Renal cortex interstitium (tissue), 11 donors: ENCODE data around the gene TSPAN9. TPM values are rescaled to one million over a fixed set of nuclear protein-coding genes. Genes with fewer than 3 reads are reported as not detected.

Source experiments
- DNase-seq, 11 donors: peaks; one replicate each; pipeline ENCODE4 v3.0.0-alpha.2; 2013; ENCODE audit warnings: low read depth in 9 of 11, low spot score in 4 of 11; ENCODE audit errors: extremely low read depth in 1 of 11
- polyA plus RNA-seq, 3 donors: library from polyadenylated mRNA; unstranded; fragments of 120-200 nt; gene quantifications; one replicate each; pipeline ENCODE4 v1.2.1, GENCODE V29; 2013; ENCODE audit not compliant: insufficient read length in 3 of 3

Gene TSPAN9
- polyA plus RNA-seq, 3 donors, result 78.2 to 90.6 (median 83.2) TPM

- no peak for DNase-seq
These were observed 110.9 kb downstream of the TSPAN9 start for GRCh38 chr12:3187846-3188770.

GRCh38 chr12:3189282-3189681 lies 112.1 kb downstream of the TSPAN9 start:
- DNase-seq, result no peak

GRCh38 chr12:3190101-3190500 lies 112.9 kb downstream of the TSPAN9 start:
- DNase-seq, result no peak

- no peak for DNase-seq
These were observed 114.3 kb downstream of the TSPAN9 start for GRCh38 chr12:3191450-3191849.

- no peak for DNase-seq
These were observed 115.0 kb downstream of the TSPAN9 start for GRCh38 chr12:3192221-3192620.

GRCh38 chr12:3193131-3193530 lies 116.0 kb downstream of the TSPAN9 start:
- no peak for DNase-seq

- DNase-seq, result no peak
These were observed 116.6 kb downstream of the TSPAN9 start for GRCh38 chr12:3193755-3194154.

GRCh38 chr12:3195337-3195736 lies 118.2 kb downstream of the TSPAN9 start:
- DNase-seq, result no peak

- DNase-seq, result no peak
These were observed 118.8 kb downstream of the TSPAN9 start for GRCh38 chr12:3195859-3196483.

GRCh38 chr12:3196488-3196887 lies 119.3 kb downstream of the TSPAN9 start:
- DNase-seq, result no peak

GRCh38 chr12:3197131-3197818 lies 120.1 kb downstream of the TSPAN9 start:
- no peak for DNase-seq

GRCh38 chr12:3199551-3200031 lies 122.4 kb downstream of the TSPAN9 start:
- DNase-seq, result peak in 8 of 11 donors; percentile 32 to 61 (median 46)

- peak in 10 of 11 donors; percentile 48 to 77 (median 67) for DNase-seq
These were observed 122.9 kb downstream of the TSPAN9 start for GRCh38 chr12:3200032-3200617.

GRCh38 chr12:3200814-3201233 lies 123.6 kb downstream of the TSPAN9 start:
- no peak for DNase-seq

- DNase-seq, result no peak
These were observed 124.3 kb downstream of the TSPAN9 start for GRCh38 chr12:3201339-3202051.

- no peak for DNase-seq
These were observed 124.9 kb downstream of the TSPAN9 start for GRCh38 chr12:3202096-3202495.

- peak in 3 of 11 donors; percentile 40 to 56 (median 50) for DNase-seq
These were observed 125.7 kb downstream of the TSPAN9 start for GRCh38 chr12:3202734-3203446.

- DNase-seq, result no peak
These were observed 126.5 kb downstream of the TSPAN9 start for GRCh38 chr12:3203713-3204112.
